ENCODE data around the gene ITIH5.

The ITIH5 gene

GRCh38 chr10:7634142-7634894, 32.4 kb downstream of the ITIH5 start:
- no peak for DNase-seq (ENCODE audit: low read depth in 2 of 2)

- no peak for DNase-seq (ENCODE audit: low read depth in 2 of 2)
Measured at GRCh38 chr10:7626283-7626682, 40.5 kb downstream of the ITIH5 start.

DNA sequence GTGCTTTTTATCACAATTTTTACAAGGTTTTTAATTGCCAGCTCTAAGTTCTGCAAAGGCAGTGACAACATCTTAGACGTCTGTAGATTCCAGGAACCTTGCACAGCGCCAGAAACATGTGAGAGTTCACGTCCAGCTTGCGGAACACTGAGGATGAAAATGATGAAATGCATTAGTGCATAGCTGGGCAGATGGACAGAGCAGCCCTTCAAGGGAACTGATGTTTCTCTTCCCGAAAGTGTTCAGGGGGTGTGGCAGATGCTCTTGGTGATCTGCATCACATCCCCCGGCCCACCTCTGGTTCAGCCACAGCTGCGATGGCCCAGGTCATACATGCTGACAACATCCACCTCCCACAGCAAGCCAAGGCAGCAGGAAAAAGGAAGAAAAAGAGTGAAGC, 40.9 kb downstream of the ITIH5 start:
- DNase-seq (ENCODE audit: low read depth in 2 of 2) = no peak

GRCh38 chr10:7625009-7625408, 41.8 kb downstream of the ITIH5 start:
- no peak for DNase-seq (ENCODE audit: low read depth in 2 of 2)

GRCh38 chr10:7622969-7623368, 43.8 kb downstream of the ITIH5 start:
- no peak for DNase-seq (ENCODE audit: low read depth in 2 of 2)

DNA sequence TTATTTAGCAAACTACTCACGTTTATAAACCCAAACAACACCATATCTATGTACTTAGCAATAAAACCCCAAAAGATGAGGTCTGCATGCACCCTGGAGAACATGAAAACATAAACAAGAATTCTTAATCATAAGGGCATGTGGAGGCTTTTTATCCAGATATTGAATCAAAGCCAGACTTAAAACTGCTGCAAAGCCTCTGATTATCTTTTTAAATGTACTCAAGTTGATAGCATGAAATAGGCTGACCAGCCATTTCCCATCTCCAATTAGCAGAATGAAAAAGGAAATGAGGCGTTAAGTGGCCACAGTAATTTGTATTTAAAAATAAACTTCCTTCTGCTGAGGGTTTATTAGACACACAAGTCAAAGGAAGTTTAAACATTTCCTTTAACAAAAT, 48.3 kb downstream of the ITIH5 start:
- DNase-seq (ENCODE audit: low read depth in 2 of 2) = no peak

DNA sequence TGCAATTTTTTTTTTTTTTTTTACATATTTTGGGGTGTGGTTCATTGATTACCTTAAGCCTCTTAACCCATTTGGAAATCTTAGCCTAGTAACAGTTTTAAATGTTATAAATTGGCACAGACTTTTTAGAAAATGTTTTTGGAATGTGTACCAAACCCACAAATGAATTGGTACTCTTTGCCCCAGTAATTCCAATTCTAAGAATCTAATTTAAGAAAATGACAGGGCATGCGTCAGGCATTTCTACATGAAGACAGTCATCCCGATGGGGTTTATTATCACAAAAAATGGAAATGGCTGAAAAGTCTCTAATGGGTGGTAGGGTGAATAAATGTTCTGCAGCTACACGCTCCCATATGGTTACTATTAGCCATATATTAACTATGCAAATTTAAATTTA, 54.9 kb downstream of the ITIH5 start:
- DNase-seq (ENCODE audit: low read depth in 2 of 2) = no peak

- no peak for DNase-seq (ENCODE audit: low read depth in 2 of 2)
Measured at GRCh38 chr10:7610651-7611389, 55.9 kb downstream of the ITIH5 start.

DNA sequence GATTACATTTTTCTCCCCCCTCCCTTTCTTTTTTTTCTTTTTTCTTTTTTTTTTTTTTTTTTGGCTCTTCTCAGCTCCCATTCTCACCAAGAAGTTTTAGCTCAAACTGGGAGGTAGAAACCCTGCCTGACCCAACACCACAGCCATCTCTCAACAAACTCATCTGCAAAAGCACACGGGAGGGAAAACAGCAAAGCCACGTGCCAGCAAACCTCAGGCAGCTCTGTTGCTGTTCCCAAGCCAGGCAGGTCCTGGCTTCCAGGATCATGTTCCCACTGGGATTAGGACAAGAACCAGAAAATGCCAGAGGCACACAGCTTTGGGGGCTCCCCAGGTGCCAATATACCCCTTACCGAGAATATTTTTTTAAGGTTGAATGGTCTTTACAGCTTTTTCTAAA, 56.7 kb downstream of the ITIH5 start:
- no peak for DNase-seq (ENCODE audit: low read depth in 2 of 2)

GRCh38 chr10:7609556-7609955, 57.2 kb downstream of the ITIH5 start:
- no peak for DNase-seq (ENCODE audit: low read depth in 2 of 2)

DNA sequence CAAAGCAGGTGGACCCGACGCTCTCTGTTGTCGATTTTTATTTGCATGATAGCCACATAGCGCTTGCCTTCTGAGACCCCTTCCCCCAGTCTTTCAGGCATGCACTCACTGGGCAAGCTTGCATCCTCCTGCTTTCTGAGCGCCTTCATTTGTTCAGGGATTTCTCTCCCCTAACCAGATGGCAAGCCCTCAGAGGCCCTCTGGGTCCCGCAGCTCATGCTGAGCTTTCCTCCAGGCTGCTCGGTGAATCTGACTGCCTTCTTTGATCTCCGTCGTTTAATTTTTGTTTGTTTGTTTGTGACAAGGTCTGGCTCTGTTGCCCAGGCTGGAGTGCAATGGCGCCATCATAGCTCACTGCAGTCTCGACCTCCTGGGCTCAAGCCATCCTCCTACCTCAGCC, 58.8 kb downstream of the ITIH5 start:
- no peak for DNase-seq (ENCODE audit: low read depth in 2 of 2)

GRCh38 chr10:7606951-7607404, 59.8 kb downstream of the ITIH5 start:
- DNase-seq (ENCODE audit: low read depth in 2 of 2) = no peak

DNA sequence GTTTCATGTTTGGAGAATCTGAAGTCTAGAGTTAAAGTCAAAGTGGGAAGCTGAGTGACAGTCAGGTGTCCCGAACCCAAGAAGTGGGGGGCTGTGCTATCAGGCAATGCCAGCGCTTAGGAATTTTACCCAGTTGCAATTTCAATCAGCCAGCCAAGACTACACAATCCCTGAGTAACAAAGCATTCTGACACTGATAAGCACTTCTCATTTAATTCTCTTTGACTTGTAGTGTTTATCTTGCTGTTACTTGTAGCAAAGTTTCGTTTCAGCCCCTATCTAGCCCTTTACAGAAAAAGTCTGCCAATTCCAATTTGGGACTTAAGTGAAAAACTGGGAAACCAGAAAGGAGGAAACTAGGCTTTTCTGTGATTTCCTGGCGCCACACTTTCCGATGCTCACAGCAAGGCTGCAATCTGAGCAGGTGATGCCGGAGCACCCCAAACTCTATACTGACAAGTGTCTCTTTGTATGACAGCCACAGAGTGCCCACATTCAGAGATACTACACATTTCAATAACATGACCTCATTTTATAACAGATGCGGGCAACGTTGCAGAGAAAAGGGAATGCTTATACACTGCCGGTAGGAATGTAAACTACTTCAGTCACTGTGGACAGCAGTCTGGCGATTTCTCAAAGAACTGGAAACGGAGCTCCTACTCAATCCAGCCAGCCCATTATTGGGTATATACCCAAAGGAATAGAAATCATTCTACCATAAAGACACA, 61.0 kb downstream of the ITIH5 start:
- DNase-seq (ENCODE audit: low read depth in 2 of 2) = no peak

DNA sequence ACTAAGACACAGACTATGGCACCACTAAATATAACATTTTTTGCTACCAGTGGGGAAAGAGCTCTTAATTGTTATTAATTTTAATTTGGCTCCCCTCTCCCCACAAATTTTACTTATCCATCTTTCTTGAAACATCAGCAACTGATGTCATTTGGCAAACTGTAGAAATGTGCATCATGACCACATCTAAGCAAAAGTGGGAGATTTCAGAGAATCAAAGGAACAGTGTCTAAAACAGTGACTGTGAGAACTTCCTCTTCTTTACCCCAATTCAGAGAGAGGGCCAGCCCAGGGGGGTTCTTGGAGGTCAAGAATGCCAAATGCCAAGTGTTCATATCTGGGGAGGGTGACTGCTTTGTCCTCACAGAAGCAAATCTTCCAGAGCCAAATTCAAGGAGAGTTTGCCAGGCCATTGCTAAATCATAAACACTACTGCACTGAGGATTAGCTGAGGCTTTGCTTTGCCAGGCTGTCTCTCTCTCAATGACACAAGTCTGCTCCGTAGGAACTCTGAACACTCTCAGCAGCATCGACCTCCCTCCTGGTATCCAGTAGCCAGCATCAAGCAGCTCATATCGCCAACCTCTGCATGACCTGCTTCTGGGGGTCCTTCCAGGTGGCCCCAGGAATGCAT, 65.6 kb downstream of the ITIH5 start:
- no peak for DNase-seq (ENCODE audit: low read depth in 2 of 2)

GRCh38 chr10:7598771-7599170, 68.0 kb downstream of the ITIH5 start:
- no peak for DNase-seq (ENCODE audit: low read depth in 2 of 2)

DNA sequence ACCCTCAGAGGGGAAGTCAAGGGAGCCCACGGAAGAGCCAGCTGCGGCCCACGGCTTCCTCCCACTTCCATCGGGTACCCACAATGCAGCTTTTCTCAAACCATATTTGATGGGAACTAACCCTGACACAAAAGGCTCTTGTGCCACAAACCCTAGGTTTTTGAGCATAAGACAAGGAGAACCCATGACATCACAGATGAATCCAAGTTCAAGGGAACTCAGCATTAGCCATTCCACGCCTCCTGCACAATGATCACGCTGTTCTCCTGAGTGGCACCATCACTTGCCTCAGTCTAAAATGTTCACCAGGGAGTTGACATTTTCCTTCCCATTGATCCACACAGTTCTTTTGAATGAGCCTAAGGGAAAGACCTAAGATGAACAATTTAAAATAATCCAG, 70.4 kb downstream of the ITIH5 start:
- no peak for DNase-seq (ENCODE audit: low read depth in 2 of 2)

DNA sequence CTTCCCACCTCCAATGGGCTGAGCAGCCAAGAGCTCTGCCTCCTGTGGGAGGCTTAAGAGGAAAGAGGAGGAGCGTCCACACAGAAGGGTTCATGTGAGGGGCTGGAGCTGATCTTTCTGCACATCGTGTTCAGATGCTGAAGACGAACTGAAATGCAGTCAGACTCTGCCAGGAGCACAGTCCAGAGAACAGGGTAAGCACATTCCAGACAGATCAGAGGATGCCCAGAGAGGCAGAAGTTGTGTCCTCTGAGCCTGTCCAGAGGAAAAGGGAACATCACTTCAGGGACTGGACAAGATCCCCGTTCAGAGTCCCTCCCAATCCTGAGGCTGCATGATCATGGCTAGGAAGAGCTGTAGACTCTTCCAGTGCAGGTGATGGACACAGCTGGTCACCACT, 72.9 kb downstream of the ITIH5 start:
- DNase-seq (ENCODE audit: low read depth in 2 of 2) = no peak

DNA sequence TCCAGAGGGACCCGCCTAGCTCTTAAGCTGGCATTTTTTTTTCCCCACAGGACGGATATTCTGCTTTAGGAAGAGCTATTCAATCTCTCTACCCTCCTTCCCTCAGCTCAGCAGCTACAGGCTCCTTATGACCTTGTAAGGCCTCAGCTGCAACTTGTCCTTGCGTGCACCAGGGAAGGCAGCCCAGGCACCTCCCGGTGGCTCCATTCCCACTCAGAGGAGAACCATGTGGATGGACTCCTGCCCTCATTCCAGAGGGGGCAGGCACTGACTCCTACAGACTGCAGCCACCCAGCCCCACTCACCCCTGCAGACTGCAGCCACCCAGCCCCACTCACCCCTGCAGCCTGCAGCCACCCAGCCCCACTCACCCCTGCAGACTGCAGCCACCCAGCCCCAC, 73.7 kb downstream of the ITIH5 start:
- DNase-seq (ENCODE audit: low read depth in 2 of 2) = no peak

GRCh38 chr10:7592627-7593026, 74.1 kb downstream of the ITIH5 start:
- no peak for DNase-seq (ENCODE audit: low read depth in 2 of 2)

DNA sequence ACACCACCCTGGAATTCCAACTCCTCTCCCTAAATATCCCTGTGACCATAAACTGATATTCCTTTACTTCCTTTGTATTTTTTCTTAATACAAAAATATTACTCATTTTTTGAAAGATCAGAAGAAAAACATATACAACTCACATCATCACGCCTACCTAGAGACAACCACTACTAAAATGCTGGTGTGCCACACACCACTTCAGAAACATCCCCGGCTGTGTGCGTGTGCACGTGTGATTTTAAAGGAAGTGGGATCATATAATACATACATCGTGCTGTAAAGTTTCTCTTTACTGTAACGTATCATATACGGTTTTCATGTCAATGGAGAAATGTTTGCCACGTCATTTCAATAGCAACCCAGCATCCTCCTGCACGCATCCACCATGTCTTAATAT, 76.5 kb downstream of the ITIH5 start:
- DNase-seq (ENCODE audit: low read depth in 2 of 2) = no peak

- no peak for DNase-seq (ENCODE audit: low read depth in 2 of 2)
Measured at GRCh38 chr10:7589748-7590147, 77.0 kb downstream of the ITIH5 start.

- no peak for DNase-seq (ENCODE audit: low read depth in 2 of 2)
Measured at GRCh38 chr10:7587865-7588188, 78.9 kb downstream of the ITIH5 start.

Measured in stimulated activated CD4-positive, alpha-beta T cell treated with anti-CD3 and anti-CD28 coated beads, Interleukin-1b, Interleukin-23, amount 100 ng/mL, for 4 hours (primary cell).